ENCODE results near the gene PHF14.

GRCh38 chr7:11172835-11173234 lies 199.2 kb downstream of the PHF14 start:
- TF ChIP-seq, protein P1, sequence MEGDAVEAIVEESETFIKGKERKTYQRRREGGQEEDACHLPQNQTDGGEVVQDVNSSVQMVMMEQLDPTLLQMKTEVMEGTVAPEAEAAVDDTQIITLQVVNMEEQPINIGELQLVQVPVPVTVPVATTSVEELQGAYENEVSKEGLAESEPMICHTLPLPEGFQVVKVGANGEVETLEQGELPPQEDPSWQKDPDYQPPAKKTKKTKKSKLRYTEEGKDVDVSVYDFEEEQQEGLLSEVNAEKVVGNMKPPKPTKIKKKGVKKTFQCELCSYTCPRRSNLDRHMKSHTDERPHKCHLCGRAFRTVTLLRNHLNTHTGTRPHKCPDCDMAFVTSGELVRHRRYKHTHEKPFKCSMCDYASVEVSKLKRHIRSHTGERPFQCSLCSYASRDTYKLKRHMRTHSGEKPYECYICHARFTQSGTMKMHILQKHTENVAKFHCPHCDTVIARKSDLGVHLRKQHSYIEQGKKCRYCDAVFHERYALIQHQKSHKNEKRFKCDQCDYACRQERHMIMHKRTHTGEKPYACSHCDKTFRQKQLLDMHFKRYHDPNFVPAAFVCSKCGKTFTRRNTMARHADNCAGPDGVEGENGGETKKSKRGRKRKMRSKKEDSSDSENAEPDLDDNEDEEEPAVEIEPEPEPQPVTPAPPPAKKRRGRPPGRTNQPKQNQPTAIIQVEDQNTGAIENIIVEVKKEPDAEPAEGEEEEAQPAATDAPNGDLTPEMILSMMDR (conservative IDR thresholded peaks at IDR 0.05): no peak
- no peak for TF ChIP-seq ZFX (IDR thresholded peaks at IDR 0.05)
